ENCODE data around the gene DCLK1.

DCLK1 gene

DNA sequence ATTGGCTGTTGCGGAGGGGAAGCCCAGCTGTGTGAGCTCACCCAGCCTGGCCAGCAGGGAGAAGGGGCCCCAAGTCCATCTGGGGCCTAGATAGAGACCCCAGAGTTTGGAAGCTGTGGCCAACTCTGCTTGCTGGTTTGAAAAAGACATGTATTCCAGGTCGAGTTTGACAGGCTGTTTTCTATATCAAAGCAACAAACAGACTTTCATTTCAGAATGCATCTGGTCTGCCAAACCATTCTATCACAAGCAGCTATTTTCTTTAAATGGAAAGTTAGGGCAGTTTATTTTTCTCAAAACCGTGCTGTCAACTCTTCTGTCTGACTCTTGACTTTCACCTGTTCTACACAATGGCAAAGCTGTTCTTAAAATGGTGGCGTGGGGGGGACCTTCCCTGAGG is 185.8 kb downstream of the DCLK1 start:
- DNase-seq (ENCODE audit: low read depth in 2 of 2): no peak

DNA sequence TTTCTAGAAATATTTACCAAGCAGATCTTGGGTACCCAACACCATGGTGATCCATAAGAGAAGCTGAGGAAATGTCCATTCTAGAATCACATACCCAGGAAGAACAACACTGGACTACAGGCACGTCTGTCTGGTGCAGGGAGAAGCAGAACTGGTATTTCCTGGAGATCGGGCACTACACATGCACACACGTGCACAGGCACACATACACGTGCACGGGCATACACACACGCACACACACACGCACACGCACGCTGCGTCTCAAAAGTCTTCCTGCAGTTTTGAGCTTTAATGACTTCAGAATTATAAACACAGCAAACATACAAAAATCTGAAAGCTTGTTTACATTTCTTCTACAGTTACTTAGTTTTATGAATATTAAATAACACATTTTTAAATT is 189.8 kb downstream of the DCLK1 start:
- DNase-seq (ENCODE audit: low read depth in 2 of 2): no peak

DNA sequence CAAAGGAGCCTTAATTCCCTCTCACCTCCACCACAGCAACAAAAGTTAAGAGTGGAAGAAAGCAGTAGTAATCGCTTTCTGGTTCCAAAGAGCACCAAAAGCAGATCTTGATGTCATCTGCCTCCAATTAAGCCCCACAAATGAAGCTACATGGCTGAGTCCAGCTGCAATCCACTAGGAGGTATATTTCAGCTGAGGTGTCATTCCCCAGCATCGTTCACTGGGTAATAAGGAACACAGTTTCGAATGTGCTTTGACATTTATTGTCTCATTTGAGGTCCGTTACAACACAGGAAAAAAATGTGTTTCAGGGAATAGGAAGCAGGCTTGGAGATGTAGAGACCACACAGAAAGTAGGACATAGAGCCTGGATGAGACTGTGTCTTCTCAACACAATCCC is 190.4 kb downstream of the DCLK1 start:
- no peak for DNase-seq (ENCODE audit: low read depth in 2 of 2)

GRCh38 chr13:35936246-35936978 is 194.8 kb downstream of the DCLK1 start:
- no peak for DNase-seq (ENCODE audit: low read depth in 2 of 2)

DNA sequence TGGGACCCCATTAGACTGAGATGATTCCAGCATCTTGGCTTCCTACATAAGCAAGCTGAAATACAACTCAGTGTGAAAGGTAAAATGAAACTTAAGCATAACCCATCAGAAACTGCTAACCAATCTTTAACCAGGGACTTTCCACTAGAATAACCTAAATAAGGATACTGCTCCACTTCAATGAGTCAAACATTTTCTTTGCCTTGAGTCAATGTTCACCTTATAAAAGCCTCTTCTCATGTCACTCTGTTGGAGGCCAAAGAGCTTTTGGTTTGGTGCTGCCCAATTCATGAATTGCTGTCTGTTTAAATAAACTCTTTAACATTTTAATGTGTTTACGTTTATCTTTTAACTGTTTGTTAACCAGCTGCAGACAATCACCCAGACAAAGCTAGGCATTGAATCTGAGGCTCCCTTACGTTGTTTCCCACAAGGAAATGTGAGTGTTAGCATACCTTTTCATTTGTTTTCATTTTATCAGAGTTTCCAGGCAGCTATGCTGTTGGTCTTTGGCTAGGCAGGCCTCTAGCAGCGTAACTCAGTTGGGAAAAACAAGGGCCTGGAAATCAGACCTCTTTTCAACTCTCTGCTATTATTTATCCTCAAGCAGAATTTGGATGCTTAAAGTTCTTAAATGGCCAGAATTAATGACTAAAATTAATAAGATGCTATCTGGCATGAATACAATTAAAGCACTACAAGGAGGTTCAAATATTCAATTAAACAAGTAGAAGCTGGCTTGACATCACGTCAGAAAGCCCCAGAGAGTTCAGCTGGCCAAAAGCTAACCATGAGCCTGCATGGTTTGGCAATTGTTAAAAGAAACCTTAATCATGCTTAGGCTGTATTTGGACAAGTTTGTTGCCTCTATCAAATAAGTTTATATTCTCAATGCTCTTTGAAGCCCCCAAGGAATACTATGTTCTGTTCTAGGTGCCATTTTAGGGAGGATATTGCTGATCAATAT is 200.2 kb downstream of the DCLK1 start:
- DNase-seq (ENCODE audit: low read depth in 2 of 2): no peak

- DNase-seq (ENCODE audit: low read depth in 2 of 2): no peak
Measured at GRCh38 chr13:35927567-35928021, 203.6 kb downstream of the DCLK1 start.

DNA sequence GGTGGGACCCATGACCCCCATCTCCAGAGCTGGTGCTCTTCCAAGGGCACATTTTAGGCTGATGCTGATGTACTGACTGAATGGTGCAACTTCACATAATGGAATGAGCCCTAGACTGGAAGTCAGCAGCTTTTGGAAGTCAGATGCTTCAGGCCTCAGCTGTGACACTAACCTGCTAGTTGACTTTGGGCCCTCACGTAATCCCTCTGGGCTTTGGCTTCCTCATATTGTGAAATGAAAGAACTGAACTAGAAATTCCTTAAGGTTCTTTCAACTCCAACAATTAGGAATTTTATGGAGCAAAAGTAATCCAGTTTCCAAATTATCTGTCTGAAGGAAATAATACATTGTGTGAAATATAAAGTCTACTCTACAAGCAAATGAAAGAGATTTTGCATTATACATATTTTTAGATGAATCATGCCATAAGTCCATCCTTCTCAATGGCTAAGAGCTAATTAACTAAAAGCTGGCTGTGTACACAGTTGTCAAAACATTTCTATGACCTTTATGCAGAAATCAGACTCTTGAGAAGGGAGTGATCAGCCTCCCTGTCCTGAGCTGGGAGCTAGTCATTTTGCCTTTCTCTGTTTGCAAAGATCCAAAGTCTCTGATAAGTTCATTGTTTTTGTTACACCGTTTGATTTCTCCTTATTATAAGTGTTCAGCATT is 204.2 kb downstream of the DCLK1 start:
- DNase-seq (ENCODE audit: low read depth in 2 of 2): no peak

GRCh38 chr13:35925669-35926068 is 205.5 kb downstream of the DCLK1 start:
- DNase-seq (ENCODE audit: low read depth in 2 of 2): no peak

DNA sequence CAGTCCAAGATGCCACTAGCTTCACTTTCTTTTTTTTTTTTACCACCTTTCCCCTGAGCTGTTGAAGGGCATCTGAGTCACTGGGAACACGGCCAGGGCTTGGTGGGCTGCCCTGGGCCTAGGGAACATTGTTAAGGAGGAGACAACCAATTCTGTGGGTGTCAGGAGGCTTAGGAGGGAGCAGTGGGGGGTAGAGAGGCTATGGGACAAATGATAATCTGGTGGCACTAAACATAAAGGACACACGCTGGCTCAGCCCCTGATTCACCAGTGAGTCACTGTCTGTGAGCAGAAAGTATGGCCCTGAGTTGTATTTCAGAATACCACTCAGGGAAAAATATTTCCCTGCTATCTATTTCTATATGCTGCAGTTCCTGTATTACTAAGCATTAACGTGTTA is 207.8 kb downstream of the DCLK1 start:
- DNase-seq (ENCODE audit: low read depth in 2 of 2): no peak

DNA sequence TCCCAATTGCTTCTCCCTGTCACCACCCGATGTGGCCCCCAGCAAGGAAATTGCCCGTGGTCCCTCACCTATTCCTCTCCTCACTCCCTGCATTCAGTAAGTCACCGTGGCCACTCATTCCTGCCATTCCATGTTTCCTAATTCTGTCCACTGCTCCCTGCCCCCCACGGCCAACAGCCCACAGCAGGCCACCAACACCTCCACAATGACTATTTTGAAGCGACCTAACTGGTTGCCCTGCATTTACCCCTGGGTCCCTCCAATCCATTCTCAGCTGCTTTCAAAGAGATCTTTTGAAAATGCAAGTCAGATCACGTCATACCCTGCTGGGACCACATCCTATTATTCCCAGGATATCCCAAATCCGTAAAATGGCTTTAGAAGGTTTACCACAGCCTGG is 210.4 kb downstream of the DCLK1 start:
- no peak for DNase-seq (ENCODE audit: low read depth in 2 of 2)

DNA sequence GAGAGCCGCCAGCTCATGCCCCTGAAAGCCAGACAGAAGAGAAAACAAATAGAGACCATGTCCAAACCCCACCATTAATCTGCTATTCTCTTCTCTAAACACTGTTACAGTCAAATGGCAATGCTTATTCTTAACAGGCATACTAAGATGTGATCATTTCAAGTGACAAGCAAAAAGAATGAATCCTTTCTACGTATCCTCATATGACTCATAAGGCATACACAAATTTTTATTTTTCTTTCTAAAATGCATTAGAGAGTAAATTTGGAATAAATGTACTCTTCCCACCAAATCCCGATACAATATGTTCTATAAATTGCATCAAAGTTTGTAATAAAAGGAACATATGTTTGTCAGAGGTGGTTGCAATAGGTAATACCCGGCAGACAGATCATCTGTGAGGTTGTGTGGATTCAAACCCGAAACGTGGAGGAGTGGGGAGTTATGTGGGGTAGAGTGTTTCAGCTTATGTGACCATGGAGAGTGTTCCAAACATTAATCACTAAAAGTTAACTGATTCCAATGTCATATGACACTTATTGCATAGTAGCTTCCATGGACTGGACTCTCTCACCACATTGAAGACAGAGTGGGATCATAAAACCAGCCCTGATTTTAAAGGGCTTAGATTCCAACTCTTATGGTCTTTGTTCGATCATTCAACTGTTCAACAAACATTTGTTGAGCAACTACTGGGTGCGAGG is 213.1 kb downstream of the DCLK1 start:
- no peak for DNase-seq (ENCODE audit: low read depth in 2 of 2)

- no peak for DNase-seq (ENCODE audit: low read depth in 2 of 2)
Measured at GRCh38 chr13:35917252-35917941, 213.8 kb downstream of the DCLK1 start.

DNA sequence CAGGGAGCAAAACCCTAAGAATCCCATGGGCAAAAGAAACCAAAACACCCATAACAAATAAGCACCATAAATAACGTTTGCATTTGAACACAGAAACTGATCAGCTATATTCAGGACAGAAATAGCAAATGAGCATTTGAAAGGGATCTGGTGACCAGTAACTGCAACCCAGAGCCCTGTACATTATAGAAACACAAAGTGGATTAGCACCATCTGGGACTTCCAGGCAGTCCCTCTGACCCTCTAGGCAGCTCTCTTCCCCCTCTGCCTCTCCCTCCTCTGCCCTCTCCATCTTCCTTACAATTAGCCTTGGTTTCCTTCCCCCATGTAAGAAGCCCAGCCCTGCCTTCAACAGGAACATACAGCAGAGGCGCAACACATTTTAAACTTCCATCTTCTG is 215.0 kb downstream of the DCLK1 start:
- DNase-seq (ENCODE audit: low read depth in 2 of 2): no peak

DNA sequence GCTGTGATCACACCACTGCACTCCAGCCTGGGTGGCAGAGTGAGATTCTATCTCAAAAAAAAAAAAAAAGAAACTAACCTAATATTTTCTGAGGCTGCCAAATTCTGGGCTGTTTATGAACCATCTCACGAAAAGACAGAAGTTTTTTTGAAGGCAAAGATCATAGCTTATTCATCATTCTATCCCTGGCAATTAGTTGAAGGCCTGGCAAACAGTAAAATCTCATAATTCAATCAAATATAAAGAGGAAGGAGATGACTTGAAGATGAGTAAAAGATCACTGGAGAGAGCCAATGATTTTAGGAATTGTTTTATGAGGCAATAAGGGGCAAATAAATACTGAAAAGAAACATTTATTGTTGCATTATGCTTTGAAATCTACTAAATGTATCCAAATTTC is 216.5 kb downstream of the DCLK1 start:
- DNase-seq (ENCODE audit: low read depth in 2 of 2): no peak

- no peak for DNase-seq (ENCODE audit: low read depth in 2 of 2)
Measured at GRCh38 chr13:35912841-35913240, 218.3 kb downstream of the DCLK1 start.

- DNase-seq (ENCODE audit: low read depth in 2 of 2): no peak
Measured at GRCh38 chr13:35909837-35910540, 221.2 kb downstream of the DCLK1 start.

DNA sequence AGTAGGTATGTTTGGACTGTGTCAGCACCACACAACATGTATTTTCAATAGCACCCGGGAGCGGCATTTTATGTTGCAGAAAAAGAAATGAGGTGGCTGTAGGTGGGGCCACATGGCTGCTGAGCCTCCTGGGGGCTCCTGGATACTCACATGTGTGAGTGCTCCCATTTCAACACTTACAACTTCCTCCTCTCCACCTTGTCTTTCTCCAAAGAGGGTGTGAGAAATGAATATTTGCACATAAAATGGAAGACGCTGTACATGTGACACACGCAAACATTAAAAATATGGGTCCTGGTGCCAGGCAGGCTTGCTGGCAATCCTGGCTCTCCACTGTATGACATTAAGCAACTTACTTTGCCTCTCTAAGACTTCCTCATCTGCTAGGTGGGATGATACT is 222.1 kb downstream of the DCLK1 start:
- no peak for DNase-seq (ENCODE audit: low read depth in 2 of 2)

DNA sequence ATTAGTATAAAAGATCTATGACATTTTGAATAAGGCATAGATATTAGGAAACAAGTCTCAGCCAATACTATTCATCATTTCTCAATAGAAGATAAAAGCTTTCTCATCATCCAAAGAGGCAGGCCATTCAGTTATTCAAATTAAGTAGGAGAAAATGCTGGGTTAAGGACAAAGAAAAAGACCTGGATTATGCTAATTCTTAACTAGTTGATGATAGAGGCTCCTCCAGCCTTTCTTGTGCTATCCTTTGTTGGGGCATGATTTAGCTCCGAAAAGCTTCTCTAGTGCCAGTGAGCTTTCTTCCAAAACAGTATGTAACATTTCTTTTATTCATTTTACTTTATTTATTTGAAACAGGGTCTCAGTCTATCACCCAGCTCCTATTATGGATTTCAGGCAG is 223.0 kb downstream of the DCLK1 start:
- no peak for DNase-seq (ENCODE audit: low read depth in 2 of 2)

- no peak for DNase-seq (ENCODE audit: low read depth in 2 of 2)
Measured at GRCh38 chr13:35906636-35907035, 224.5 kb downstream of the DCLK1 start.

GRCh38 chr13:35903075-35903474 is 228.1 kb downstream of the DCLK1 start:
- no peak for DNase-seq (ENCODE audit: low read depth in 2 of 2)

- DNase-seq (ENCODE audit: low read depth in 2 of 2): no peak
Measured at GRCh38 chr13:35898041-35898440, 233.1 kb downstream of the DCLK1 start.
